SKM-1 (cell line): ENCODE results near the gene ZBTB7B.
A peak's percentile ranks its signal among the peaks of the same experiment; 100 is the strongest.
"Not testable (repeated sequence)": the region's sequence is repeated elsewhere in the genome, so short reads cannot be mapped to it uniquely, and the experiment has no call there.

Source experiments
- DNase-seq: peaks from one replicate; lab custom pipeline; 2025; ENCODE audit not compliant: unreplicated experiment; lab: John Stamatoyannopoulos, UW

The ZBTB7B gene

GRCh38 chr1:154968731-154969130, 33.9 kb upstream of the ZBTB7B start:
- DNase-seq, result no peak

GRCh38 chr1:154969246-154969645, 33.4 kb upstream of the ZBTB7B start:
- DNase-seq, result no peak

GRCh38 chr1:154969860-154970452, 32.6 kb upstream of the ZBTB7B start:
- no peak for DNase-seq

- no peak for DNase-seq
These were observed 31.8 kb upstream of the ZBTB7B start, which contains the start of gene SHC1 for GRCh38 chr1:154970631-154971340. Gene SHC1 (minus strand): TSS chr1:154970747. CDS start chr1:154970526, 221 bp downstream.

- DNase-seq, result no peak
These were observed 31.1 kb upstream of the ZBTB7B start for GRCh38 chr1:154971341-154971998.

GRCh38 chr1:154972213-154972516, 30.4 kb upstream of the ZBTB7B start:
- no peak for DNase-seq

GRCh38 chr1:154972517-154973343, 29.9 kb upstream of the ZBTB7B start:
- DNase-seq, result no peak

- peak; percentile 98 for DNase-seq
These were observed 29.1 kb upstream of the ZBTB7B start for GRCh38 chr1:154973344-154974101.

- DNase-seq, result peak; percentile 100
These were observed 28.3 kb upstream of the ZBTB7B start, which contains the start of gene CKS1B for GRCh38 chr1:154974102-154974807. Gene CKS1B (plus strand): TSS chr1:154974681. CDS start chr1:154974746, 65 bp downstream.

- DNase-seq, result peak; percentile 99
These were observed 27.7 kb upstream of the ZBTB7B start for GRCh38 chr1:154974808-154975408.

- DNase-seq, result no peak
These were observed 27.1 kb upstream of the ZBTB7B start for GRCh38 chr1:154975409-154976059.

GRCh38 chr1:154977762-154978161, 24.8 kb upstream of the ZBTB7B start:
- DNase-seq, result not testable (repeated sequence)

GRCh38 chr1:154978360-154978759, 24.2 kb upstream of the ZBTB7B start:
- DNase-seq, result no peak

GRCh38 chr1:154982341-154982740, 20.3 kb upstream of the ZBTB7B start:
- no peak for DNase-seq

GRCh38 chr1:154982897-154983648, 19.5 kb upstream of the ZBTB7B start, which contains the start of gene FLAD1:
Gene FLAD1 (plus strand): TSS chr1:154983344. CDS start chr1:154983695, 351 bp downstream.
- peak; percentile 100 for DNase-seq

GRCh38 chr1:154983776-154984466, 18.7 kb upstream of the ZBTB7B start:
- no peak for DNase-seq

GRCh38 chr1:154986736-154987135, 15.9 kb upstream of the ZBTB7B start:
- not testable (repeated sequence) for DNase-seq

GRCh38 chr1:154987326-154987725, 15.3 kb upstream of the ZBTB7B start:
- DNase-seq, result no peak
